Measurements from ENCODE around the gene LRRTM4.
"Not testable (repeated sequence)": the region's sequence is repeated elsewhere in the genome, so short reads cannot be mapped to it uniquely, and the experiment has no call there.

Gene LRRTM4

DNA sequence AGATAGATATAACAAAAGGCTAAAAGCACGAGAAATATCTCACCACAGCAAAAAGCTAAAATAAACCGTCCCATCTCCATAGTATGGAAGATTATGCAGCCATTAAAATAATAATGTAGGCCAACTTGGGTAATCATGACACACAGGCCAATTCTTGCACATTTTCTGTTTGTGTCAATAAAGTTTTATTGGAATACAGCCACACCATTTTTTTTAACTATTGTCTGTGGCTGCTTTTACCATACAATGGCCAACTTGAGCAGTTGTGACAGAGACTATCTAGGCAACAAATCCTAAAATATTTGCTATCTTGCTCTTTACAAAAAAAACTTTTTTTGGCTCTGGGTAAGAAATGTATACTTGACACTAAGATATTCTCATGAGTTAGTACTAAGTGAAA lies 212.5 kb downstream of the LRRTM4 start:
- no peak for DNase-seq

GRCh38 chr2:77301441-77301840 lies 220.7 kb downstream of the LRRTM4 start:
- no peak for DNase-seq

- no peak for DNase-seq
Measured at GRCh38 chr2:77296791-77297190, 225.4 kb downstream of the LRRTM4 start.

GRCh38 chr2:77294474-77294873 lies 227.7 kb downstream of the LRRTM4 start:
- no peak for DNase-seq

- DNase-seq: no peak
Measured at GRCh38 chr2:77284353-77284752, 237.8 kb downstream of the LRRTM4 start.

DNA sequence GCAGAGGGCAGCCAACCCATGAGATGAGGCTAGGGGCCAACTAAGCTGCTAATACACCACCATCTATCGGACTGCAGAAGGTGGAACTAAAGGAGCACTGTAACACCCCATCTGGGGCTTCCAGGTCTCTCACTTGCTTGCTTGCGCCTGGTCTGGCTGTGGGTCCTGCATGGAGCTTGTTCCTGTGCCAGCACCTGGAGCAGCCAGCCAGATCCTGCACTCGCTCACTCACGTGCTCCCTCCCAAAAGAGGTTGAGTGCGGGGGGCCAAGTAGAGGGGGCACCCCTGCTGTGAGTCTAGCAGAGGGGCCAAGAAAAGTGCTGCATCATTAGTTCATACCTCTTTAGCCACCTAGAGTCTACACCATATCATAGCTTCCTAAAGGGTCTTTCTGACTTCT lies 250.9 kb downstream of the LRRTM4 start:
- DNase-seq: no peak

GRCh38 chr2:77270433-77270832 lies 251.7 kb downstream of the LRRTM4 start:
- DNase-seq: no peak

DNA sequence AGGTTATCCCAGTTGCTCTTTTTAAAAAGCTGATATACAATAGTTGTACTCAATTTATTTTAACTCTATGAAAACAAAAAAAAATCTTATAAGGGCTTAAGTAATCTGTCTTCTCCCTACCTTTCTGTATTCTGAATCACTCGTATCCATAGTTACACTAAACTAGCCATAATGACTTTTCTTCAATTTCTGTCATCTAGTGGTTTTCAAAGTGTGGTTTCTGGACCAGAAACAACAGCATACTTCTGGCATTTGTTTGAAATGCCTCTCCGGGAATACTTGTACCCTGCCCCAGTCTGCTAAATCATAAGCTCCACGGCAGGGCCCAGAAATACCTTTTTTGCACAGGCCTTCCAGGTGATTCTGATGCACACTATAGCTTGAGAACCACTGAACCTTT lies 253.6 kb downstream of the LRRTM4 start:
- DNase-seq: no peak

GRCh38 chr2:77232909-77233425 lies 289.2 kb downstream of the LRRTM4 start:
- no peak for DNase-seq

DNA sequence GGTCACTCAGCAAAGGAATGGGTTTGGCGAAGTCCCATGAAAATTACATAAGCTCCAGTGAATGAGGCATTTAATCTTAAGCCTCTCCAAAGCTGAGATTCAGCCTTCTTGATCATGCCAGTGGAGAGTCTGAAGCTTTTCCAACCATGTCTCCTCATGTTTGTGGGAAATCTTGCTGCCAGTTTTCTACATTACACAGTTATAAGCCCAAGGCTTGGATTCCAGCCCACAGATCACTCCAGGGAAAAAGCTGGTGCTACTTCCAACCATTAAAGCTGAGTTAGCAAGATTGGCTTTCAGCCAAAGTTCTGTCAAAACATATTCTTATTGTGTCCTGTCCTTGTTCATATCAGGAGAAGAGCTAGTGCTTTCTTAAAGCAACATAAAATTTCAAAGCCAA lies 293.8 kb downstream of the LRRTM4 start:
- DNase-seq: no peak

DNA sequence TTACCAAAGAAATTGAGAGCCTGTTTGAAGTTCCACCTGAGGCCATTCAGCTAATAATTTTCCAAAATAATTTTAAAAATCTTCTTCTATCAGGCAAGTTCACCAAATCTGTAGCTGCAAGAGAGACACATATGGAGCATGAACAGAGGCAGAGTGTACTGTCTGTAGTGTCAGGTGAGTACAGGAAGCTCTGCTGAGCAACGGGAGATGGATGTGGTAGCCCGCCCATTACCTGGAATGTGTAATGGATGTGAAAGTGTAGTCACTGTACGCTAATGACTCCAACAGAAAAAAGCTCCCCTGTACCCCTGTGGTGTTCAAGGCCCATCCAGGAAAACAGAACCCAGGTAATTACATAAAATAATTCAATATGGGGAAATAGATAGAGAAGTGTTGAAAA lies 311.5 kb downstream of the LRRTM4 start:
- DNase-seq: no peak

DNA sequence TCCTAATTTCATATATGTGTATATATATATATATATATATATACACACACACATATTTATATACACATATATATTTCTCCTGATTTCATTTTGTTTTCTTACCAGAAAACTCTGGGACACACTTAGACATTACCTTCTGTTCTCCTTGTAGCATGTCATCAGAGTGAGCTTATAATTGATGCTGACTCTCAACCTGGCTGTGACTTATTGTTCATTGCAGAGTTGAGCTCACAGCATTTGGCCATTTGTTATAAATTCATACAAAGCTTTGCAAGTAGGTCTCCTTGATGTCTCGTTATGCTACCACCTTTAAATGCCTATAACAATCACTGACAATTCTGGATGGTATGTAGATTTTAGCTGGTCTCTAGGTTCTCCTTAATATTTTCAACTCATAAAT lies 314.8 kb downstream of the LRRTM4 start:
- no peak for DNase-seq

GRCh38 chr2:77201755-77202154 lies 320.4 kb downstream of the LRRTM4 start:
- DNase-seq: no peak

DNA sequence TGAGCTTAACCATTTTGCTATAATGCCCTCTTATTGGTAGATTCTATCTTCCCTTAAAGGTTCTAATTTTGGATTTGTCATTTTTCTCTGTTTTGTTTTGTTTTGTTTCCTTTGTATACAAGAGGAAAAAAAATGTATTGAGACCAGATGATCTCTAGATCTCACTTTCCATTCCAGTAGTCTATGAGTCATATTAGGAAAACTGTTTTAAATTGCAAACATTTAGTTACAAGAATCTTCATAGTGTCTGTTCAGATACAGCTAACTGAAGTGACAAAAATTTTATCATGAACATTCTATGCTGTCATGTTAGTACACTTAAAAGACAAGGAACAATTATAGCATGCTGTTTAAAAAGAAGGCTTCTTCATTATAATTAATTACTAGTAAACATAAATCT lies 322.8 kb downstream of the LRRTM4 start:
- no peak for DNase-seq

DNA sequence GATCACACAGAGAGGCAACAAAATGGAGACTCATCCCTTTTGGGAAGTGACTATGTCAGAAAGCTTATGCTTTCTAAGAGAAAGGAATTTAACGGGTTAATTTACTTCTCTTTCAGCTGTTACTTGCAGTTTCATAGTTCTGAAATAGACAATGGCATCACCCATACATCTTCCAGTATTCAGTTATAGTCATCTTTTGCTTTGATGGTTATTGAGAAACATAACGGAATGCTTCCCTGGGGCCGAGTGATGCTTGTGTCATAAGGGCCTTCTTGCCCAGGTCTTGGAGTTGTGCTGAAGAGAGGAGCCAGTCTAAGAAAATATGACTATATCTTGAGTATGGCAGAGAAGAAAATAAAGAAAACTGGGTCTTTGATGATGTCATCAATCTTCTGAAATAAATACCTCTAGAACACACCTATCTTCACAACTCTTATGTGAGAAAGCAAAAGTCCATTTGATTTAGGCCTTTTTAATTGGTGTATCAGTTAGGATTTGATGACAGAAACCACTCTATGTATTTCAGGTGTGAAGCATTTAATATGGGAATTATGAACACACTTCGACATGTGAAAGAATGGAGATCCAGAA lies 328.2 kb downstream of the LRRTM4 start:
- no peak for DNase-seq

GRCh38 chr2:77192811-77193289 lies 329.3 kb downstream of the LRRTM4 start:
- no peak for DNase-seq

- DNase-seq: no peak
Measured at GRCh38 chr2:77191665-77192064, 330.5 kb downstream of the LRRTM4 start.

DNA sequence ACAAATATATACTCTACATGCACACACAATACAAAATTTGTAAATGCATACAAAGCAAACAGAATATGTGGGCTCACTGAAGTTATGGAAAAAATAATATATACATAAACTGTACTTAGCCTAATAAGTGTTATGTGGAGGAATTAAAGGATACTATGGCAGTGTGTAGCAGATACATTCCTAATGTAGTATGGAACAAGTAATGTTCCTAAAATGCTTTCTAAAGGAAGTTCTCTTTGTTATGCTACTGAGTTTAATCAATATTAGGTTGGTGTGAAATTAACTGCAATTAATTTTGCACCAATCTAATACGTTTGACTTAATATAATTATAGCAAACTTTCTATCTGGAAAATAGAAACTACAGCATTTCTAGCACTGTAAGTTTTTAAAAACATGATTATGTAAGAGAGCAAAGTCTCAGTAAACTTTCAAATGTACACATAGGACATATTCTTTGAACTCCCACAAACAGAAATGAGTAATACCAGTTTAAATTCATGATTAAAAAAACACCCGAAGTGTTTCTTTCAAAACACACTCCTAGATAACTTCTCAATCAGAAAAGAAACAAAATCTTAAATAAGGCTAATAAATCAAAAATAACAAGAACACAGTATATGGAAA lies 331.3 kb downstream of the LRRTM4 start:
- DNase-seq: no peak

- no peak for DNase-seq
Measured at GRCh38 chr2:77185052-77185451, 337.1 kb downstream of the LRRTM4 start.

- DNase-seq: no peak
Measured at GRCh38 chr2:77179297-77179696, 342.9 kb downstream of the LRRTM4 start.

DNA sequence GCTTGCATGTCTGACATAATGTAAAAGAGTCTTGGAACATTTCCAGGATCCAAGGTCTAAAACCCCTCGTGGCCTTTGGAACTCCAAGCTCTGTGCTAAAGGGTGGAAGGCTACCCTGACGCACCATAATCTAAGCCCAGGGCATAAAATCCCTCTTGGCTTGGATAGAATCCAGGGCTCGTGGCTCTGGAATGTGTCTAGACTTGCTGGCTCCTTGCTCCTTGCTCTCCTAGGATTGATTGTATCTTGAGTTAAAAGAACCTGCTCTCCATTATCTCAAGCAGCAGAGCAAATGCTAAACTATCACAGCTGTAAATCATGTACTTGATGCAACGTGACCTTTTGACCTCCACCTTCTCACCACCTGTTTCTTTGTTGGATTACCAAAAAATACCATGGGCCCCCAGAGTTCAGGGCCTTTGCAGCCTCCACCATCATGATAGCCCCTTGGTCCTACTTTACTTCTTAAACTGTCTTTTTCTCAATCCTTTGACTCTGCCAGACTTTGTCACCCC lies 346.9 kb downstream of the LRRTM4 start:
- not testable (repeated sequence) for DNase-seq

- no peak for DNase-seq
Measured at GRCh38 chr2:77169426-77169825, 352.8 kb downstream of the LRRTM4 start.

DNA sequence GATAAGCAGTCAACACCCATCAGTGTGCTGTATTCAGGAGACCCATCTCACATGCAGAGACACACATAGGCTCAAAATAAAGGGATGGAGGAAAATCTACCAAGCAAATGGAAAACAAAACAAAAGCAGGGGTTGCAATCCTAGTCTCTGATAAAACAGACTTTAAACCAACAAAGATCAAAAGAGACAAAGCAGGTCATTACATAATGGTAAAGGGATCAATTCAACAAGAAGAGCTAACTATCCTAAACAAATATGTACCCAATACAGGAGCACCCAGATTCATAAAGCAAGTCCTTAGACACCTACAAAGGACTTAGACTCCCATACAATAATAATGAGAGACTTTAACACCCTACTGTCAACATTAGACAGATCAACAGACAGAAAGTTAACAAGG lies 358.2 kb downstream of the LRRTM4 start:
- DNase-seq: not testable (repeated sequence)

GRCh38 chr2:77161009-77161408 lies 361.2 kb downstream of the LRRTM4 start:
- no peak for DNase-seq

DNA sequence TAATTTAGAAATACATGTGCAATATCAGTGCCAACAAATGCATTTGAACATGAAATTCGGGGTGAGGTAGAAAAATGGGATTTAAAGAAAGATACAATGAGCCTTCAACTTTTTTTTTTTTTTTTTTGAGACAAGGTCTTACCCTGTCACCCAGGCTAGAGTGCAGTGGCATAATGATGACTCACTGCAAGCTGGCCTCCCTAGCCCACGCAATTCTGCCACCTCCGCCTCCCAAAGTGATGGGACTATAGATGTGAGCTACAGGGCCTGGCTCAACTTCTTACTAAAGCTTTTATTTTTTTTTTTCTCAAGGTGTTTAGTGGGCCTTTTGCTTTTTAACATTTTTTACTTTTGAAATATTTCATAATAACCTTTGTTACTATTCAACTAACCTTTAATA lies 365.6 kb downstream of the LRRTM4 start:
- DNase-seq: no peak

Measured in stimulated activated CD4-positive, alpha-beta T cell treated with anti-CD3 and anti-CD28 coated beads, Interleukin-15, amount 100 ng/mL, for 24 hours (primary cell).